Vein endothelial cell (primary cell): ENCODE measurements around the gene PNMT. TPM values are rescaled to one million over a fixed set of nuclear protein-coding genes. Genes with fewer than 3 reads are reported as not detected.

Experiments
- total RNA-seq: library from RNA; depleted of rRNA; stranded (reverse); fragments of >200 nt; gene quantifications from 2 replicates; pipeline ENCODE4 v1.2.3, GENCODE V29; 2012

The PNMT gene
- not detected in 2 replicates for total RNA-seq

DNA sequence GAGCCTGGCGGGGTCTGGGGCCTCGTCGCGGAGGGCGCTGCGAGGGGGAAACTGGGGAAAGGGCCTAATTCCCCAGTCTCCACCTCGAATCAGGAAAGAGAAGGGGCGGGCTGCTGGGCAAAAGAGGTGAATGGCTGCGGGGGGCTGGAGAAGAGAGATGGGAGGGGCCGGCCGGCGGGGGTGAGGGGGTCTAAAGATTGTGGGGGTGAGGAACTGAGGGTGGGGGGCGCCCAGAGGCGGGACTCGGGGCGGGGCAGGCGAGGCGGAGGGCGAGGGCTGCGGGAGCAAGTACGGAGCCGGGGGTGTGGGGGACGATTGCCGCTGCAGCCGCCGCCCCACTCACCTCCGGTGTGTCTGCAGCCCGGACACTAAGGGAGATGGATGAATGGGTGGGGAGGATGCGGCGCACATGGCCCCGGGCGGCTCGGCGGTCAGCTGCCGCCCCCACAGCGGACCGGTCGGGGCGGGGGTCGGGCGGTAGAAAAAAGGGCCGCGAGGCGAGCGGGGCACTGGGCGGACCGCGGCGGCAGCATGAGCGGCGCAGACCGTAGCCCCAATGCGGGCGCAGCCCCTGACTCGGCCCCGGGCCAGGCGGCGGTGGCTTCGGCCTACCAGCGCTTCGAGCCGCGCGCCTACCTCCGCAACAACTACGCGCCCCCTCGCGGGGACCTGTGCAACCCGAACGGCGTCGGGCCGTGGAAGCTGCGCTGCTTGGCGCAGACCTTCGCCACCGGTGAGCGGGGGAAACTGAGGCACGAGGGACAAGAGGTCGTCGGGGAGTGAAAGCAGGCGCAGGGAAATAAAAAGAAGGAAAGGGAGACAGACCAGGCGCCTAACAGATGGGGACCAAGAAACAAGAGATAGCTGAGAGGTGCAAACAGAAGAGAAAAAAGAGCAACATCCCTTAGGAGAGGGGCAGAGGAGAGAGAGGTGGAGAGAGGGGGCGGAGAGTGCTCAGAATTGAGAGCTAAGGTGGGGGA lies at the start of gene PNMT:
Gene PNMT (plus strand): TSS at position 509 of the 980 bp plus-strand sequence. CDS start 23 bp downstream, at position 532.

GRCh38 chr17:39626171-39627046 lies 41.8 kb upstream of the PNMT start, which contains the start of gene PPP1R1B:
TSS of gene PPP1R1B (plus strand) at chr17:39626952. CDS start at chr17:39627393, 441 bp downstream.

DNA sequence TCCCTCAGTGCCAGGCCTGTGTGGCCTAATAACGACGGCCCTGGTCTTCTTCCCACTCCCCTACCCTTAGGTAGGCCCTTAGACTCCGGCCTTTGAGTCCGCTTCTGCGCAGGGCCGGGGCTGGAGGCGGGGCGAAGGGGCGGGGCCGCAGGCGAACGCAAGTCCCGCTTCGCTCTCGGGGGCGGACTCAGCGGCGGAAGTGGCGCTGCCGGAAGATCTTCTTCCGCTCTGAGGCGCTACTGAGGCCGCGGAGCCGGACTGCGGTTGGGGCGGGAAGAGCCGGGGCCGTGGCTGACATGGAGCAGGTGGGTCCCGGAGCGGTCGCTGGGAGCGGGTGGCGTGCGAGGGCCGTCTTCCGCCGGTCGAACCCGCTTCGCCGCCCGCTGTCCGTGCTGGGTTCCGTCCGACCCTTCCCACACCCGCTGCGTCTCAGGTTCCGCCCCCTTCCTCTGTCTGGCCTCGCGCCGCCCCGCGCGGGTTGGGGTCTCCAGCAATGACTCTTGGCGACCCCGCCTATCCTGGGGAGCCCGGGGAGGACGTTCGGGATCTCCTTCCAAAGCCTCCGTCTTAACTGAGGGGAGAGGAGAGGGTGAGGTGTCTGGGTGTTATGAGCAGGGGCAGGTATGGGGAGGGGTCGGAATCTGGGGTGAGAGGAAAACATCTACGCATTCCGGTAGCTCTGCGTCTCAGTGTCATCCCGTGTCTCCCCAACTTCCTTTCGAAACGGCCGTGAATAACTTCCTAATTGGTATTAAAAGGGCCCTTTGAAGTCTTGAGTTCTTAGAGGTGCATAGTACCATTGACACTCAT lies 31.1 kb upstream of the PNMT start, which contains the start of gene STARD3:
Gene STARD3 (plus strand): TSS at position 218 of the 810 bp plus-strand sequence. CDS start 16,388 bp downstream, outside the sequence.

GRCh38 chr17:39664581-39665561 lies 3.4 kb upstream of the PNMT start, which contains the start of gene TCAP:
TSS of gene TCAP (plus strand) at chr17:39665349. CDS start at chr17:39665360, 11 bp downstream.

GRCh38 chr17:39687546-39688474 lies 19.6 kb downstream of the PNMT start, which contains the start of gene PGAP3:
TSS of gene PGAP3 (minus strand) at chr17:39688057. CDS start at chr17:39688014, 43 bp downstream.

GRCh38 chr17:39699818-39700147 lies 31.5 kb downstream of the PNMT start, which contains the start of gene ERBB2:
TSS of gene ERBB2 (plus strand) at chr17:39700064. CDS start at chr17:39700239, 175 bp downstream.

Other genes with a start within 250 kb of the PNMT start
- gene MED1, start 217.2 kb upstream of the PNMT start, total RNA-seq: 32.3 and 37.6 TPM in 2 replicates
- gene CDK12, start 207.0 kb upstream of the PNMT start, total RNA-seq: 49.3 and 51.2 TPM in 2 replicates
- gene NEUROD2, start 60.5 kb upstream of the PNMT start, total RNA-seq: not detected in 2 replicates
- not detected in 2 replicates for gene PPP1R1B, start 41.5 kb upstream of the PNMT start, total RNA-seq
- gene STARD3, start 31.3 kb upstream of the PNMT start, total RNA-seq: 31.7 and 45.7 TPM in 2 replicates
- gene TCAP, start 3.1 kb upstream of the PNMT start, total RNA-seq: 0.65 and 0.67 TPM in 2 replicates
- gene PGAP3, start 19.6 kb downstream of the PNMT start, total RNA-seq: 3.6 and 4.9 TPM in 2 replicates
- 2.8 and 5.6 TPM in 2 replicates for gene ERBB2, start 31.6 kb downstream of the PNMT start, total RNA-seq
- 19.9 and 20.3 TPM in 2 replicates for gene MIEN1, start 62.1 kb downstream of the PNMT start, total RNA-seq
- gene GRB7, start 69.5 kb downstream of the PNMT start, total RNA-seq: not detected in 2 replicates
- not detected in 2 replicates for gene IKZF3, start 195.9 kb downstream of the PNMT start, total RNA-seq
- not detected in 2 replicates for gene ZPBP2, start 199.7 kb downstream of the PNMT start, total RNA-seq